HepG2 (cell line): Measurements from ENCODE around the gene GSTA5. TPM values are rescaled to one million over a fixed set of nuclear protein-coding genes. Genes with fewer than 3 reads are reported as not detected.

Experiments
- CENPBD1 ChIP-seq: sonication (generic); formaldehyde crosslinking; IDR thresholded peaks from 2 replicates; pipeline ENCODE4 v1.8.0; 2022; ENCODE audit warnings: missing genetic modification reagents, low read depth, mild to moderate bottlenecking, borderline replicate concordance
- CERS6 ChIP-seq: sonication (generic); formaldehyde crosslinking; IDR thresholded peaks from 2 replicates; pipeline ENCODE4 v1.5.0; 2020; ENCODE audit warnings: missing genetic modification reagents
- GATA4 ChIP-seq: sonication (generic); IDR thresholded peaks from 2 replicates; pipeline ENCODE4 v1.6.1; 2016; ENCODE audit warnings: antibody characterized with exemption, low read depth, borderline replicate concordance
- PRDM15 ChIP-seq: sonication (generic); formaldehyde crosslinking; IDR thresholded peaks from 2 replicates; pipeline ENCODE4 v1.4.0; 2020; ENCODE audit warnings: missing genetic modification reagents
- ZBTB43 ChIP-seq: sonication (generic); formaldehyde crosslinking; conservative IDR thresholded peaks from 2 replicates; pipeline ENCODE4 v1.4.0; 2020; ENCODE audit warnings: missing genetic modification reagents
- ZHX1 ChIP-seq: sonication (generic); formaldehyde crosslinking; IDR thresholded peaks from 2 replicates; pipeline ENCODE4 v1.8.1; 2022; ENCODE audit warnings: low read depth, mild to moderate bottlenecking, missing genetic modification reagents
- ZNF597 ChIP-seq: sonication (generic); formaldehyde crosslinking; IDR thresholded peaks from 2 replicates; pipeline ENCODE4 v1.5.0; 2020; ENCODE audit warnings: missing genetic modification reagents
- polyA plus RNA-seq, 8 experiments: library from polyadenylated mRNA; depleted of rRNA in 3 of 8; stranded (reverse) in 7 of 8; unstranded in 1 of 8; fragments of >200 nt; fragmentation: Illumina TruSeq in 4 of 8; extraction: Trizol in 4 of 8; gene quantifications; 2 replicates each; pipeline versions ENCODE4 v1.2.1 to v1.2.3, GENCODE V29; 2011 to 2016; ENCODE audit warnings: low read depth in 4 of 8, missing spikeins in 1 of 8, mixed read lengths in 1 of 8; ENCODE audit not compliant: insufficient read depth in 1 of 8
- total RNA-seq, 5 experiments: library from RNA; depleted of rRNA; stranded (reverse); fragments of >200 nt; fragmentation: Illumina TruSeq; extraction: Trizol; gene quantifications; 2 replicates each; pipeline ENCODE4 v1.2.3, GENCODE V29; 2016; ENCODE audit warnings: low read depth in 1 of 5

The GSTA5 gene
- total and polyA plus RNA-seq, 2 of the 13 experiments (the other 11 are each of a cell fraction or from before 2014, with no cell fraction given): not detected

- 0 out of 2 replicates have a peak, but pooled peaks have one; percentile 28 for TF ChIP-seq PRDM15 (CRISPR knock-in tag)
- TF ChIP-seq CENPBD1 (CRISPR knock-in tag): no peak
- TF ChIP-seq ZHX1 (CRISPR knock-in tag): 0 out of 2 replicates have a peak, but pooled peaks have one; percentile 23
- TF ChIP-seq ZBTB43: no peak
- no peak for TF ChIP-seq CERS6 (CRISPR knock-in tag)
- TF ChIP-seq ZNF597 (CRISPR knock-in tag): no peak
- TF ChIP-seq GATA4: no peak
These were observed 1.2 kb downstream of the GSTA5 start (continued) for GRCh38 chr6:52839124-52840055.
